ENCODE measurements around the gene NEU2.

Gene NEU2

DNA sequence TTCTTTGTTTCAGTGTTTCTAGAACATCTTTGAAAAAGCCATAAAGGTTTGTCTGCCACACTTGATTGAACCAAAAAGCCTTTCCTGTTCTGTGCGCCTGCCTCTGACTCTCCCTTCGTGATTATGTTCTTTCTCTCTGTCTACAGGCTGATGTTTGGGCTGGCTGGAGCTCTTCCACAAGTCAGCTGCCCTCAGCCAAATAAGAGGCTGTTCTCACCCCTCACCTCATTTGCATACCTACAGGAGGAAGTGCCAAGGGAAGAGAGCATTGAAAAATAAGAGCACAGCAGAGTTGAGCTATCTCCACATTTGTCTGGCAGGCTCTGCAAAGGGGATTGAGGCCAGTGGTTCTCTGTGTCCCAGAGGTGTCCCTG lies 43.5 kb downstream of the NEU2 start:
- no peak for DNase-seq (ENCODE audit: low read depth, low spot score)

DNA sequence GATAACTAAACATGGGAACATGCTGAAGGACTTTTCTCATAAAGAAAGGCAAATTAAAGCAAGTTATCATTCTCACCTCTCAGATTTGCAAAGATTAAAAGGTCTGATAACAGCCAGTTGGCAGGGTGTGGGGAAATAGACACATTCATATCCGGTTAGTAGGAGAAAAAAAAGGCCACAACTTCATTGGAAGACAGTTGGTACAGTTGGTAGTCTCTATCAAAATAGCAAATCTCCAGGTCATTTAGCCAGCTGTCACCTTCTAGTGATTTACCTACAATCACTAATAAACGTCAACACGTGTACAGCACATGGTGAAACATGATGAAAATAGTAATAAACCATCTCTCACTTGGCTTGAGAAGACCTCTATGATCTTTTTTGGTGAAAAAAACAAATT lies 44.3 kb downstream of the NEU2 start:
- no peak for DNase-seq (ENCODE audit: low read depth, low spot score)

DNA sequence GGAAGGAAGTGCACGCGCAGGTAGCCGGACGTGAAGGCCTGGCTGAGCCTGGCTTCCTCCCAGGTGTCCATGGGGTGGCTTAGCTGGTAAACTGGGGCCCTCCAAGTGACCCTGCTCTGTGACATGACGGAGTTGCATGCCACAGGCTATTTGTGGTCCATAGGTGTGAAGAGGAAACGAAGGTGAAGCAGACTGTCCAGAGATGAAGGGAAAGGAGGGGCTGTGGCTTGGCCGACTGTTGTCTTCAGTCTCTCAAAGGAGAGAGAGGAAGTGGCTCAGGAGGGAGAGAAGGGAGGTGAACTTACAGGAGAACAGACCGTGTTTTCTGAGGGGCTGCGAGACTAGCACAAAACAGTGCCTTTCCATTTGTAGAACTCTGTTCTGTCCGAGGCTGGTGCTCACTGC lies 47.0 kb downstream of the NEU2 start:
- no peak for DNase-seq (ENCODE audit: low read depth, low spot score)

DNA sequence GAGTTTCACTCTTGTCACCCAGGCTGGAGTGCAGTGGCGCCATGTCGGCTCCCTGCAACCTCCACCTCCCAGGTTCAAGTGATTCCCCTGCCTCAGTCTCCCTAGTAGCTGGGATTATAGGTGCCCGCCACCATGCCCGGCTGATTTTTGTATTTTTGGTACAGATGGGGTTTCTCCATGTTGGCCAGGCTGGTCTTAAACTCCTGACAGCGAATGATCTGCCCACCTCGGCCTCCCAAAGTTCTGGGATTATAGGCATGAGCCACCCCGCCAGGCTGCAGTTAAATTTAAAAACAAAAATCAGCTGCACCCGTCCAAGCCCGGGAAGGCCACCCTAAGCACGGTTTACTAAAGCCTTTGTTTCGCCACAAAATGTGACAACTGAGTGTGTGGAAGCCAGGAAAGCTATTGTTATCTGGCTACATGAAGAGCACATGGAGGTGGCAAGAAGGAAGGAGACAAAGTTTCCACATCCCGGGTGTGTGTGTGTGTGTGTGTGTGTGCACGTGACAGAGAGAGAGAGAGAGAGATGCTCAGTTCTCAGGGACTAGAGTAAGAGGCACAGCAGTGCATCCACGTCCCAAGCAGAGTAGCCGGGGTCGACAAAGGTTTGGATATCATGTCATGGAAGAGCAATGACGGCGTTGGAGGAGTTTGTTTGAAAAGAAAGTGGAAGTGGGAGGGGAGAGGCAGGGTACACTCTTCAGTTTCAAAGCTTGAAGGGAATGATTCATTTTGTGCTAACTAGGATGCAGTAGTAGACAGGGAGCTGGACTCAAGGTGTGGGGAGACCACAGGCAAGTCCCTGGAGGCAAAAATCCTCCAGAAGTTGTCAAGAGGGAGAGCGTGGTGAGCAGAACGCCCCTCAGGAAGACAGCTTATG lies 47.7 kb downstream of the NEU2 start:
- DNase-seq (ENCODE audit: low read depth, low spot score) = no peak

DNA sequence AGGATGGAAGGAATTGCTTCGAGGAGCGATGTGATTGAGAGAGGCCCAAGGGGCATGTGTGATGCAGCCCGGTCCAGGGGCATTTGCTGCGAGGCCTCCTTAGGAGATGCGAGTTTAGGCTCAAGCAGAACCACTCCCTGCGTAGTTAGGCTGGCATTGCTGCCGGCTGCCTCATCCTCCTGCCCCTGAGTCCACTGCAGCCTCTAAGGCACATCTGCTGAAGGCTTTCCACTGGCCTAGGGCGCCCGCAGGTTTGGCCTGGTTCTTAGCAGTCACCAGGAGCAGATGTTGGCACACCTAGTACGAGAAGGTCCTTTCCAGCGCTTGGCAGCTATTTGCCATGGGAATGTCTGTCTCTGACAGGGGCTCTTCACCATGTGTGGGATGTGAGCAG lies 48.4 kb downstream of the NEU2 start:
- DNase-seq (ENCODE audit: low read depth, low spot score) = no peak

DNA sequence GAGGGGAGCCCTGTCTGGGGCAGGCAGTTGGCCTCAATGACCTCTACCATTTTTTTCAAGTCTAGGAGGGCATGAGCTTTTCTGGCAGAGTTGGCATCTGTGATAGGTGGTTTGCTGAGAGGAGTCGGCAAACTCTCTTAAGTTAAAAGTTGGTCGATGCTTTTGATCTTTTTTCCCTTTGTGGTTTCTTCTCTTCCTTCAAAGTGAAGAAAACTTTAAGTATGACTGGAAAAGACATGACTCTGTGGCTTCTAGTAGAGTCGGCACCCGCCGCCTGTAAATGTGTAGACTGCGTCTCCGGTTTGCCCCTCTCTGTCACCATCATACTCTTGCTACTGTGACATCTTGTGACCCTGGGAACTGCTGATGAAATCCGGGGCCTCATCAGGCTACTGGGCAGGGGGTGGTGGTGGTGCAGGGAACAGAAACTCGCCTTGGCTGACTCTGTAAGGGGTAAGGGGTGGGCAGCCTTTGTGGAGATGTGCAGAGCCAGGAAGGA lies 48.8 kb downstream of the NEU2 start:
- DNase-seq (ENCODE audit: low read depth, low spot score) = no peak

DNA sequence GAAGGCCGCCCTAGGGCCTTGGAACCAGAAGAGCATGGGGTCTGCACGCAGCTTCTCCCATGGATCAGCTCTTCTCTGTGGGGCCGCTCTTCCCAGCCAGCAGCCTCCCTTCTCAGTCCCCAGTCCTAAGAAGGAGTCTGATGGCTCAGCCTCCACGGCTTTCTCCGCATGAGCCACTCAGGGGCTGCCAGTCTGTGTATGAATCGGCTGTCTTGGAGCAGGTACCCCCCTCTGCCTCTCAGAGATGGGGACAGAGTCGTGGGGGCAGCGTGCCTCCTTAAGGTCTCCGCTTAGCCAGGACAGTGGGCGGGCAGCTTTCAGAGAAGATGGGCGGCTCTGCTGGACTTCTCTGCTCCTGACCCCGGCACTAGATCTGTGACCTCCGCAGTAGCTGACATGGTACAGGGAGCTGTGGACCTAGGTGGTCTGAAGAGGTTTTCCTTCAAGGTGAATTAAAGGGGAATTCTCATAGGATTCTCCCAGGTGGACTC lies 49.3 kb downstream of the NEU2 start:
- DNase-seq (ENCODE audit: low read depth, low spot score) = no peak

DNA sequence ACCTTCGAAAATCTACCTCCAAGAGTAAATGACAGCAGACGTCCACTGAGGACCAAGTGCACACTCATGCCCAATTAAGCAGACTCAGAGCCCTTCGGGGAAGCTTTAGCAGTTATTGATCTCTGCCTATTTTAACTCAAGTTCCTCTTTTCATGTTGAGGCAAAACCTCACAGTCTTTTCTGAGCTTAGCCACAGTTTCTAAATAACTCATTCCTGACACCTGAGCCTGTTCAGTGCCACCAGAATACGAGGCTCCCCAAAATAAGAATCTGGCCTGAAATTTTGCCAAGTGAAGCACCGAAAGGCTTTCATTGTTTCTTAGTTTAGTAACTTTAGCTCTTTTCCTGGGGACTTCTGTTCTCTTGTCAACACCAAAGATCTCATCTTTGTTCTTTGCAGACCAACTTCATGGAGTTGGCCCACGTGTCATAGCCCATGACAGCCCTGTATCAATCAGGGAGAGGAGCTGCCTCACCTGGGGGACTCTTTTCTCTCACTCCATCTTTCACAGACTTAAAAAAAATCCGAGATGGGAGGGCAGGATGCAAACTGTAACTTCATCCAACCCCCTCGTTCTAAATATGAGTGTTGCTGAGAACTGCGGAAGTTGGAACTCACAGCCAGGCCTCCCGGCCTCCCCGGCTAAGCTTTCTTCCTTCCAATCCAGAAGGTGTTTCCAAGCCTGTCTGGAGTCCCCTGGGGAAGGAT lies 49.9 kb downstream of the NEU2 start:
- DNase-seq (ENCODE audit: low read depth, low spot score) = no peak

DNA sequence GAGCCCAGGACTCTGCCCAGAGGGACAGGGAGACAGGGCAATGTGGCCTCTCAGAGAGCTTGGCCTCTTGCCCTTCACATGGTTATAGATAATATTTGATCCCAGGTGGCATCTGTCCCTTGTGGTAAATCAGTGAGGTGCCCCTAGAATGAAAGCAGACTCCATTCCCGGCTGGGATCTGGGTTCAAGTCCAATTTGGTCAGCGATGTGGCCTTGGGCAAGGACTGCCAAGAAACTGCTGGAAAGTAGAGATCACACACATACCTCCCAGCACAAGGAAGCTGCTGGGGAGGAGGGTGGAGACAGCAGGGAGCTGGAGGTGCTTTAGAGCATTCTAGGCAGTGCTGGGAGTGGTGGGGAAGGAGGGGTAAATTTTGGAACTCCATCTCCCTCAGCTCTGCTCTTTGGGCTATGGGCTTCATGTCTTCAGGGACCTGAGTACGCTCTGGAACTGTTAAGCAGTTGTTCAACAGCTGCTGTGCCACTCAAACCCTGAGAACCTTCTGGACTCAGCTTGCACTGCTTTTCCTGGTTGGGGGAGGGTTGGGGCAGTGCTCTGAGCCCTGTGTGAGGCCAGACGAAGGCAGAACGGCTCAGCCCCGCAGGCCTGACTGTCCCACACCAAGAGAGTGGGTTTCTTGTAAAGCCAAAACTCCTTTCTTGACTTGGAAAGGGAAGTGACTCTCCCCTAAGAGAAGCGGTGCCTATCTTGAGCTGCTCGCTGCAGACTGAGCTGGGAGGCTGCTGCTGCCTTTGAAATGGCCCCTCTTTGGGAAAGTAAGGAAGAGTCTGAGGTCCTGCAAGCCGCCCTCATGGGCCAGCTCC lies 50.7 kb downstream of the NEU2 start:
- DNase-seq (ENCODE audit: low read depth, low spot score) = no peak

DNA sequence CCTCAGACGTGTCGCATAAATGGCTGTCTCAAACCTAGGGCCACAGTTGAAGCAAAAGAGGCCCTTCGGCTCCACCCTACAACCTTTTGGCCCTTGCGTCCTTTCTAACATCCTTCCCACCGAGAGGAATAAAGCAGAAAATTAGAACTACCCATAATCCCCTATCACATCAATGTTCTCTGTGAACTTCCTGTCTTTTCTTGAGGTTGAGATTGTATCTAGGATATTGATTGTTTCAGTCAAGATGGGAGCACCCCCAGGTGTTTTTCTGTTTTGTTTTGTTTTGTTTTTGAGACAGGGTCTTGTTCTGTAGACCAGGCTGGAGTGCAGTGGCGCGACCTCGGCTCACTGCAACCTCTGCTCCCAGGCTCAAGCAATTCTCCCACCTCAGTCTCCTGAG lies 51.3 kb downstream of the NEU2 start:
- no peak for DNase-seq (ENCODE audit: low read depth, low spot score)

DNA sequence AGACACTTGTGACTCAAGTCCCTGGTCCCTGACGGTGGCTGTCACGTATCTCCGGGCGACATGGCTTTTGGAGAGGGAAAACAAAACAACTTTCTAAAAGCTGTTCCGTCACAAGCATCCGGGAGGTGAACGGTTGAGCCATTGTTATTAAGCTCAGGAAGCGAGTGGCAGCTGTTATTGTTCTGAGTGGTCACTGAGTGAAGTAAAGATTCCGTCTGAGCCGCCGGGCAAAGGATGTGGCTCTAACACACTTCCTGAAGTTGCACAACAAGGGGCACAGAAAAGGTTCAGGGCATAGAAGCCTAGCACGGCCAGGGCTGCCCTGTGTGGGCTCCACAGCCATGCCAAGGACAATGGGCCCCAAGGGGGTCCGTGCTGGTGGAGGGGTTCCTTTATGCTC lies 52.0 kb downstream of the NEU2 start:
- no peak for DNase-seq (ENCODE audit: low read depth, low spot score)
